ENCODE data around the gene ZNF784. TPM values are rescaled to one million over a fixed set of nuclear protein-coding genes. Genes with fewer than 3 reads are reported as not detected.

ZNF784 gene
- polyA plus RNA-seq, 1 experiment, result 1.9 TPM

DNA sequence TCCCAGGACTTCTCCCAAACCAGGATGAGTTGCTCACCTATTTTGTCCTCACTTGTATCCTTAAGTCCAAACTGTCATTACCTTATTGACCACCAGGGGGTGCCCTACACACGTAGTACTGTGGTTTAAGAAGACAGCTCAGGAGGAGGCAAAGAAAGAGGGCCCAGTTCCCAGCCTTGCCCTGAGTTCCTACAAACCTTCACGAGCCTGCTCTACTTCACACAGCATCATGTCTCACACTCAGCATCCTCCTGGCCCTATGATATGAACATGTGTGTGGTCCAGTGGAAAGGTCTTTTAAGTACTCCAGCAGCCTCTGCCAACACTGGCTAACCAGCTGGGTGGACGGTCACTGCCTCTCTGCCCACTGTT, 8.1 kb upstream of the ZNF784 start:
- H3K4me3 ChIP-seq (ENCODE audit: low read depth, low read length), result no peak overlapping the region
- H3K27ac ChIP-seq (ENCODE audit: low read depth, low read length), result peak overlapping the region; percentile 11
- TF ChIP-seq, protein P1, sequence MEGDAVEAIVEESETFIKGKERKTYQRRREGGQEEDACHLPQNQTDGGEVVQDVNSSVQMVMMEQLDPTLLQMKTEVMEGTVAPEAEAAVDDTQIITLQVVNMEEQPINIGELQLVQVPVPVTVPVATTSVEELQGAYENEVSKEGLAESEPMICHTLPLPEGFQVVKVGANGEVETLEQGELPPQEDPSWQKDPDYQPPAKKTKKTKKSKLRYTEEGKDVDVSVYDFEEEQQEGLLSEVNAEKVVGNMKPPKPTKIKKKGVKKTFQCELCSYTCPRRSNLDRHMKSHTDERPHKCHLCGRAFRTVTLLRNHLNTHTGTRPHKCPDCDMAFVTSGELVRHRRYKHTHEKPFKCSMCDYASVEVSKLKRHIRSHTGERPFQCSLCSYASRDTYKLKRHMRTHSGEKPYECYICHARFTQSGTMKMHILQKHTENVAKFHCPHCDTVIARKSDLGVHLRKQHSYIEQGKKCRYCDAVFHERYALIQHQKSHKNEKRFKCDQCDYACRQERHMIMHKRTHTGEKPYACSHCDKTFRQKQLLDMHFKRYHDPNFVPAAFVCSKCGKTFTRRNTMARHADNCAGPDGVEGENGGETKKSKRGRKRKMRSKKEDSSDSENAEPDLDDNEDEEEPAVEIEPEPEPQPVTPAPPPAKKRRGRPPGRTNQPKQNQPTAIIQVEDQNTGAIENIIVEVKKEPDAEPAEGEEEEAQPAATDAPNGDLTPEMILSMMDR (IDR thresholded peaks at IDR 0.05; ENCODE audit: low read depth, low read length), result peak; percentile 87
- H3K27me3 ChIP-seq (ENCODE audit: control insufficient read depth, insufficient read depth, low read length), result no peaks in the 10 kb centered on the region
- peak; percentile 95 for DNase-seq (ENCODE audit: low read depth, low spot score)
- ChIA-PET POLR2A (interaction anchor here (0.7 to 1.5 kb wide), 3 partner anchors 12 to 33 kb away, joined by 3 to 8 read pairs (median 5); partner anchors contain the start of gene FIZ1), CTCF (interaction anchor here (0.6 to 3.9 kb wide), 37 partner anchors 9 to 701 kb away, joined by 3 to 33 read pairs (median 4); partner anchors contain the start of genes U2AF2, ZNF581, ZNF784 and ZNF865)
- H3K9me3 ChIP-seq (ENCODE audit: control insufficient read depth, insufficient read depth, low read length), result no peaks in the 10 kb centered on the region; the same call in 1 of the 2 replicates

DNA sequence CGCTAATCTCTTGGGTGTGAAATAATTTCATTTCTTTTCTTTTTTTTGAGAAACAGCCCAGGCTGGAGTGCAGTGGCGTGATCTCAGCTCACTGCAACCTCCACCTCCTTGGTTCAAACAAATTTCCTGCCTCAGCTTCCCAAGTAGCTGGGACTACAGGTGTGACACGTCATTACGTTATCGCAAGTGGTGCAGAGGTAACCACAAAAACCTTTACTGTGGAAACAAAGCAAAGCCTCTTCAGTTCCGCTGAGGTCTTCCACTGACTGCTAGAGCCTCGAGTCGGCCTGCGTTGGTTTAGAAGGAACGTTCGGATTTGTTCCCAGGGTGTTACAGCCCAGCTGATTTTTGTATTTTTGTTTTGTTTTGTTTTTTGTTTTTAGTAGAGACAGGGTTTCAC, 2.0 kb upstream of the ZNF784 start:
- TF ChIP-seq, protein P1 (IDR thresholded peaks at IDR 0.05; ENCODE audit: low read depth, low read length), result no peak
- Histone ChIP-seq H3K9me3 (ENCODE audit: control insufficient read depth, insufficient read depth, low read length) (no peaks in the 10 kb centered on the region; the same call in 1 of the 2 replicates), H3K4me3 (ENCODE audit: low read depth, low read length) (no peak overlapping the region), H3K27me3 (ENCODE audit: control insufficient read depth, insufficient read depth, low read length) (no peaks in the 10 kb centered on the region), H3K27ac (ENCODE audit: low read depth, low read length) (no peak overlapping the region)
- no peak for DNase-seq (ENCODE audit: low read depth, low spot score)
- POLR2A ChIA-PET, result interaction anchor here (1.0 kb wide), 1 partner anchor 27 kb away, joined by 3 read pairs; the partner anchor contains the start of gene FIZ1
- CTCF ChIA-PET, result interaction anchor here (0.8 to 3.4 kb wide), 5 partner anchors 28 to 485 kb away, joined by 3 to 16 read pairs (median 4); no protein-coding TSS in a partner anchor

DNA sequence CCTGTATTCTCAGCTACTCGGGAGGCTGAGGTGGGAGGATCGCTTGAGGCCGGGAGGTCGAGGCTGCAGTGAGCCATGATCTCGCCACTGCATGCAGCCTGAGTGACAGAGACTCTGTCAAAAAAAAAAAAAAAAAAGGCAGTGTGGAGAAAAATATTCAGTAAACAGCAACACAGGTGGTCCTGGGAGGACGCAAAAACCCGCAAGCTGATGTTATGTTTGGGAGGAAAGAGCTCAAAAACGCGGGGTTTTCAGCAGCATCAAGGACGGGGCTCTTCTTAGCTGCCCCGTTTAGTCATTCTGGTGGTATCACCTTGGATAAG, 599 bp upstream of the ZNF784 start:
- TF ChIP-seq, protein P1 (IDR thresholded peaks at IDR 0.05; ENCODE audit: low read depth, low read length), result no peak
- POLR2A ChIA-PET, result interaction anchor here (0.7 to 1.3 kb wide), 16 partner anchors 10 to 366 kb away, joined by 3 to 8 read pairs (median 4); partner anchors contain the start of genes FIZ1, NAT14, PPP6R1 and U2AF2
- no peak for DNase-seq (ENCODE audit: low read depth, low spot score)
- Histone ChIP-seq H3K27me3 (ENCODE audit: control insufficient read depth, insufficient read depth, low read length) (no peaks in the 10 kb centered on the region), H3K9me3 (ENCODE audit: control insufficient read depth, insufficient read depth, low read length) (no peaks in the 10 kb centered on the region; the same call in 1 of the 2 replicates), H3K27ac (ENCODE audit: low read depth, low read length) (peak overlapping the region; percentile 90), H3K4me3 (ENCODE audit: low read depth, low read length) (peak overlapping the region; percentile 77)
- CTCF ChIA-PET, result interaction anchor here (0.5 to 3.4 kb wide), 11 partner anchors 8 to 484 kb away, joined by 3 to 17 read pairs (median 6); no protein-coding TSS in a partner anchor

DNA sequence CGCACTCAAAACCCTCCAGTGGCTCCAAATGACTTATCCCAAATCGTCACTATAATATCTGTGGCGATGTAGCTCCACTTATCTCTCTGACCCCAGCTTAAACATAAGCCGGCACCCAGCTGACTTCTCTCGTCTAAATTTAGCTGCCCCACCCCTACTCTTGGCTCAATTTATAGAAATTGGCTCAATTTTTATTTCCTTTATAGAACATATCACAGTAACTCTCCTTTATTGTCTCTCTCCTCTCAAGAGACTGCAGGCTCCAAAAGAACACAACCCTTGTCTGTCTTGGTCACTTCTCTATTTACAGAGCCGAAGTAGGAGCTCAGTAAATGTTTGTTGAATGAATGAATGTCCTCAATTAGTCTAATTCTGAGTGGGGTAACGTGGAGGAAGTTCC, 805 bp downstream of the ZNF784 start:
- ChIA-PET POLR2A (interaction anchor here (1.2 to 1.3 kb wide), 2 partner anchors 10 to 31 kb away, joined by 3 read pairs; partner anchors contain the start of gene U2AF2), CTCF (interaction anchor here (0.8 to 3.2 kb wide), 5 partner anchors 9 to 483 kb away, joined by 3 to 17 read pairs (median 12); no protein-coding TSS in a partner anchor)
- no peak for DNase-seq (ENCODE audit: low read depth, low spot score)
- H3K27ac ChIP-seq (ENCODE audit: low read depth, low read length), result no peak overlapping the region
- H3K9me3 ChIP-seq (ENCODE audit: control insufficient read depth, insufficient read depth, low read length), result no peaks in the 10 kb centered on the region; the same call in 1 of the 2 replicates
- peak overlapping the region; percentile 36; the same call in 1 of the 2 replicates for H3K4me3 ChIP-seq (ENCODE audit: low read depth, low read length)
- TF ChIP-seq, protein P1 (IDR thresholded peaks at IDR 0.05; ENCODE audit: low read depth, low read length), result no peak
- H3K27me3 ChIP-seq (ENCODE audit: control insufficient read depth, insufficient read depth, low read length), result no peaks in the 10 kb centered on the region

DNA sequence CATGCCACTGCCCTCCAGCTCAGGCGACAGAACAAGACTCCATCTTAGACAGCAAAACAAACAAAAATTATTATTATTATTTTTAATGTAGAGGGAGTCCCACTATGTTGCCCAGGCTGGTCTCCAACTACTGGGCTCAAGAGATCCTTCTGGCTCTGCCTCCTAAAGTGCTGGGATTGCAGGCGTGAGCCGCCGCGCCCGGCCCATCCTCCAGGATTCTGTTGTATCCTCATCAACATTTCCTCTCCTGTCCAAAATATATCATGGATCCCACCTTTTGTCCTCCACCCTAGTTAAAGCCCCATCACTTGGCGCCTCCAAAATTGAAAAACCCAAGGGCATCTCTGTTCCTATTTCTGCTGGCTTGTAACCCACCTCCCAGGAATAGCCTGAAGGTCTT, 1.2 kb downstream of the ZNF784 start:
- CTCF ChIA-PET, result interaction anchor here (1.5 to 3.2 kb wide), 4 partner anchors 10 to 483 kb away, joined by 3 to 17 read pairs (median 13); no protein-coding TSS in a partner anchor
- DNase-seq (ENCODE audit: low read depth, low spot score), result no peak
- Histone ChIP-seq H3K4me3 (ENCODE audit: low read depth, low read length) (no peak overlapping the region), H3K9me3 (ENCODE audit: control insufficient read depth, insufficient read depth, low read length) (no peaks in the 10 kb centered on the region; the same call in 1 of the 2 replicates), H3K27ac (ENCODE audit: low read depth, low read length) (no peak overlapping the region), H3K27me3 (ENCODE audit: control insufficient read depth, insufficient read depth, low read length) (no peaks in the 10 kb centered on the region)
- POLR2A ChIA-PET, result no interaction called here
- TF ChIP-seq, protein P1 (IDR thresholded peaks at IDR 0.05; ENCODE audit: low read depth, low read length), result no peak

Measured in AG04450 (cell line).